ENCODE data around the gene HOXC6.

The HOXC6 gene

DNA sequence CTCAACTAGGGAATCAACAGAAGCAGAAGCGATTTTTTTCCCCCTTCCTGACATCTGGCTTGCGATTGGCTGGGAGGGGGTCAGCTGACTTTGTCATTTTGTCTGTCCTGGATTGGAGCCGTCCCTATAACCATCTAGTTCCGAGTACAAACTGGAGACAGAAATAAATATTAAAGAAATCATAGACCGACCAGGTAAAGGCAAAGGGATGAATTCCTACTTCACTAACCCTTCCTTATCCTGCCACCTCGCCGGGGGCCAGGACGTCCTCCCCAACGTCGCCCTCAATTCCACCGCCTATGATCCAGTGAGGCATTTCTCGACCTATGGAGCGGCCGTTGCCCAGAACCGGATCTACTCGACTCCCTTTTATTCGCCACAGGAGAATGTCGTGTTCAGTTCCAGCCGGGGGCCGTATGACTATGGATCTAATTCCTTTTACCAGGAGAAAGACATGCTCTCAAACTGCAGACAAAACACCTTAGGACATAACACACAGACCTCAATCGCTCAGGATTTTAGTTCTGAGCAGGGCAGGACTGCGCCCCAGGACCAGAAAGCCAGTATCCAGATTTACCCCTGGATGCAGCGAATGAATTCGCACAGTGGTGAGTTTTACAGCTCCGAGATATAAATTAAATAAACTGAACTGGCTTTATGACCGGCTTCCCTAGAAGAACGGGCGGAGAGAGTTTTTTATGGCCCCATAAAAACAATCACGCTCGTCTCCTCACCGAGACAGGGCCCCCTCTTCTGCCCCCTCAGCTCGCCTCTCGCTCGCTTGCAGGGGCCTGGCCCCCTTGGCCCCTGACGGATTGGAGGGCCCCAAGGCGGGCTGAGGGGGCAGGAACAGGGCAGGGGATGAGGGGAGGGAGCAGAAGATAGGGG is at the start of gene HOXC6:
TSS of gene HOXC6 (plus strand) at position 127 of the 888 bp plus-strand sequence. CDS start at position 209, 82 bp downstream.
- in situ Hi-C loops (cut with MboI; ENCODE audit: low sequenced_read_pairs), result loop anchor here (10.0 kb wide), 1 partner anchor 176 kb away; no protein-coding TSS in a partner anchor

DNA sequence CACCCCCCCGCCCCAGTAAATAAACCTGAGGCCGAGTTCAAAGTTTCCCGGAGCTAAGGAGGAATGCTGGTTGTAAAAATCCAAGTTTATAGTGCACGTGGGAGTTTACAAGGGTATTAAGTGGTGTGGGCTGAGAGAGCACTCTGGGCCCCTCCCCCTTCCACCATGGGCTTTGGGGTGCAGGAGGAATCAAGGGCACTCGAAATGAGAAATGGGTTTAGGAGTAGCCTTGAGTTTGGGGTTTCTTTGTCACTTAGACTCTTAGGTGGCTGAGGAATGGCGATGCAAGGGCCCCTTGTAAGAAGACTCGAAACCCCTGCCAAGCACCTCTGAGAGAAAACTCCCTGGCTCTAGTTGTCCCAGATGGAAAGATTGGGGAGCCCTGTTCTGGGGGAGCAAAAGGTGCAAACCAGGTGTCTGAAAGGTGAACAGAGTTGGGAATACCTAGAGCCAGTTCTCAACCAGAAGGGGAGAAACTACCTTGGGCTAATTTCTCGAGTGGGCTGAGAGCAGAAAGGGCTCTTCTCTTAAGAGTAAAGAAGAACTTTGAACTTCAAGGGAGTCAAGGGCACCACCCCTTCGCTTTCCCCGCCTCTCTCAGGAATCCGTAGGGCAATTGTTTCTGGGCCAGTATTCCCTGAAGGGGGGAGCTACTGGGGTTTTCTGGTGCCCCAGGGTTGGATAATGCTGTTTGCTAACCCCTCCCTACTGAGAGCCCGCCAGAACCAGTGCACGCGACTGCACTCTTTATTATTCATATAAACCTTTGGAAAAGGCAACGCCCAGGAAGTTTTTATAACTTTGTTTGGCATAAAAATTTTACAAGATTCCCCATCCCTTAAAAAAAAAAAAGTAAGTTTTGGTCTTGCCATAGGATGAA is 49.5 kb upstream of the HOXC6 start:
- in situ Hi-C loops (cut with MboI; ENCODE audit: low sequenced_read_pairs), result loop anchor here (25.0 kb wide), 1 partner anchor 409 kb away; the partner anchor contains the start of gene ZNF385A

DNA sequence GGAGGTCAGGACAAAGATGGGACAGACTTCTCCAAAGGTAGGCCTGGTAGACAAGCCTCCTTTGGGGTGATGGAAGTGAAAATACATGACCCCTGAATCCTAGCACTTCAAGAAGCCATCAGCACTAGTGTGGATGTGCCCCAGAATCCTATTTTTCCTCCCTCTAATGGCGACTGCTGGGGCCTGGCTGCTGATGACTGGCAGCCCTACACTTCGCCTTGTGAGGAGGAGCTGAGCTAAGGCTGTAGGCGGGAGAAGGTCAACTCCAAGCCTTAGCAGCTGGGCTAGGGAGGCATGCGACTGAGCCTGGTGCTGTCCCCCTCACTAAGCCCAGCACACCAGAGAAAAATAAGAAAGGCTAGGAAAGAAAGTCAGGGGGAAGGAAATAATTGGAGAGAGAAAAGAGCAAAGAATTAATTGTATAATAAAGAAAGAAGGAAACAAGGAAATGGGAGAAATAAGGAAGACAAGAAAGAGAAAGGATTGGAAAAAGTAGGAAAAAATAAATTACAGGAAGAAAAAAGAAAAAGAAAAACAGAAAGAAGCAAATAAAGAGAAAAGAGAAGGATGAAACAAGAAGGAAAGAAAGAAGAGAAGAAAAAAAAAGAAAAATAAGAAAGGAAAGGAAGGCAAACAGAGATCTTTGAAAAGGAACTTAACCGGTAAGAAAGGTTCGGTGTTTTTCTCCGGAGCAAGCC is 48.0 kb upstream of the HOXC6 start:
- in situ Hi-C loops (cut with MboI; ENCODE audit: low sequenced_read_pairs), result loop anchor here (25.0 kb wide), 1 partner anchor 407 kb away; the partner anchor contains the start of gene ZNF385A

DNA sequence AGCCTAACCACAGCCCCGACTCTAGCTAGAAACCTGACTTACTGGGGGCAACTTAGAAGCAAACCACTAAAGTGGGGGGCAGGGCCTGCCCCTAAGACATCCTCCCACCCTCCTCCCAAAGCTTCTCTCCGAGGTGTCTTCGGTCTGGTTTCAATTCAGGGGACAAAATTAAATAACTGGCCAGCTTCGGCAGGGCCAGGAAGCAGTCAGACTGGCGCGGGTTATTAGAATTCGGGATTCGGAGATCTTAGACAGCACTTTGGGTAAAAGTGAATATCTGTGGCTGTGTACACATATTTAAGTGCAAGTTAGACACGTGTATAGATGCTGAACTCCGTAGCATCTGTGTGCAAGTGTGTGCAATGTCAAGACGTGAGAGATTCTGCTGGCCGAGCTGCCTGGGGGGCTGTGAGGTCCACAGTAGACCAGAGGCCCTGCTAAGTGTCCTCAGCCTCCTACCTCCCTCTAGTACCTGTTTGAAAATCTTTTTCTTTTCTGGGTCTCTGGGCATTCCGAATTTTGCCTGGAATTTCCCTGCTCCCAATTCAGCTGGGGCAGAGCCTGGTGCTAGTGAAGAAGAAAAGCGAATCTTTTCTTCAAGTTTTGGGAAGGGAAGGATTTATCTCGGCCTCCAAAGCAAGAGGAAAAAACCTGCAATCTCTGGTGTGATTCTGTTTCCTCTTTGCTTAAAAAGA is 47.3 kb upstream of the HOXC6 start:
- in situ Hi-C loops (cut with MboI; ENCODE audit: low sequenced_read_pairs), result loop anchor here (25.0 kb wide), 1 partner anchor 406 kb away; the partner anchor contains the start of gene ZNF385A

GRCh38 chr12:53981634-53982565 is 46.3 kb upstream of the HOXC6 start:
- in situ Hi-C loops (cut with MboI; ENCODE audit: low sequenced_read_pairs), result loop anchor here (25.0 kb wide), 1 partner anchor 405 kb away; the partner anchor contains the start of gene ZNF385A

- in situ Hi-C loops (cut with MboI; ENCODE audit: low sequenced_read_pairs), result loop anchor here (25.0 kb wide), 1 partner anchor 404 kb away; the partner anchor contains the start of gene ZNF385A
These were observed 45.3 kb upstream of the HOXC6 start for GRCh38 chr12:53982648-53983567.

DNA sequence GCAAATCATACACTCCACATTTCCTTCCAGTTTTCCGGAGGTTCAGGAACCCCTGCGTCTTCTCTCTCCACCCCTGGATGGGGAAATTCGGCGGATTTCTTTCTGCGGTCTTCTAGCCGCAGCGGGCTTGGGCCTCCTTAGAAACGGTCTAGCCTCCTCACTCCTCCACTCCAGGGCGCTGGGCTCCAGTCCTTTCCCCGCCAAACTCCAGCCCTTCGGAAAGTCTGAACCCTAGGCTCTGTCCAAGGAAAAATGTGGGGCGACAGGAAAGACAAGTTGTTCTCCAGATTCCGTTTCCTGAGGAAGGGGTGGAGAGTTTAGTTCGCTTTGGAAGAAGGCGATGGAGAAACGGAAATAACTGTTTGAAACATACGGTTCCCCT is 44.7 kb upstream of the HOXC6 start:
- in situ Hi-C loops (cut with MboI; ENCODE audit: low sequenced_read_pairs), result loop anchor here (25.0 kb wide), 1 partner anchor 404 kb away; the partner anchor contains the start of gene ZNF385A

DNA sequence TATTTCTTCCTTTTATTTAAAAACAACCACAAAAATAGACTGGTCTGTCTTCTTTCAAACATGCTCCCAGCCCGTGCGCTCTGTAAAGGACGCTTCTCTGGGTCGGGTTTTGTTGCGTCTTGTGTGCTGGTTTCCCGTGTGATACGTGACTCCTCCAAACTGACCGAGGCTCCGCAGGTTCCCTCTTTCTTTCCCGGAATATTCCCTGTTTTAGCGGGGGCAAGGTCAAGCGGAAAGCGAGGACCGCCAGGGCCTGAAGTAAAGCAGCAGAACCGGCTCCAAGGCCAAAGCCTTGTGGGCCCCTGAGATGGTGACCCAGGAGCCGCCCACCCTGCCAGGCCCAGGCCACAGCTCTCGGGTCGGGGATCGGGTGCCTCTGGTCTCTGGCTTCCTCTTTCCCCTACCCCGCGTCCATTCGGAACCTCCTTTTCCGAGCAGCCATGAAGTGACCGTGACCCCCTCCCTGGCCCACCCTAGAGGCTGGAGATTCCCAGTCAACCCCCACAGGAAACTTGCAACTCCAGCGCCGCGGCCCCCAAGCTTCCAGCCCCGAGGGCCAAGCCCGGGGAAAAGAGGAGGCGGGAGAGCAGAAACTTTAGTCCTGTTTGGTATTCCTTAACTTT is 44.2 kb upstream of the HOXC6 start:
- in situ Hi-C loops (cut with MboI; ENCODE audit: low sequenced_read_pairs), result loop anchor here (25.0 kb wide), 1 partner anchor 403 kb away; the partner anchor contains the start of gene ZNF385A

GRCh38 chr12:53984901-53985691 is 43.1 kb upstream of the HOXC6 start, which contains the start of gene HOXC10:
HOXC10 (plus strand) TSS chr12:53985146; CDS start chr12:53985260, 114 bp downstream.
- in situ Hi-C loops (cut with MboI; ENCODE audit: low sequenced_read_pairs), result loop anchor here (25.0 kb wide), 1 partner anchor 402 kb away; the partner anchor contains the start of gene ZNF385A

DNA sequence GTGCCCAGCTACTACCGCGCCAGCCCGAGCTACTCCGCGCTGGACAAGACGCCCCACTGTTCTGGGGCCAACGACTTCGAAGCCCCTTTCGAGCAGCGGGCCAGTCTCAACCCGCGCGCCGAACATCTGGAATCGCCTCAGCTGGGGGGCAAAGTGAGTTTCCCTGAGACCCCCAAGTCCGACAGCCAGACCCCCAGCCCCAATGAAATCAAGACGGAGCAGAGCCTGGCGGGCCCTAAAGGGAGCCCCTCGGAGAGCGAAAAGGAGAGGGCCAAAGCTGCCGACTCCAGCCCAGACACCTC is 42.6 kb upstream of the HOXC6 start:
- in situ Hi-C loops (cut with MboI; ENCODE audit: low sequenced_read_pairs), result loop anchor here (25.0 kb wide), 1 partner anchor 402 kb away; the partner anchor contains the start of gene ZNF385A

GRCh38 chr12:53985994-53986685 is 42.1 kb upstream of the HOXC6 start:
- in situ Hi-C loops (cut with MboI; ENCODE audit: low sequenced_read_pairs), result loop anchor here (25.0 kb wide), 1 partner anchor 401 kb away; the partner anchor contains the start of gene ZNF385A

GRCh38 chr12:53986686-53987483 is 41.4 kb upstream of the HOXC6 start:
- in situ Hi-C loops (cut with MboI; ENCODE audit: low sequenced_read_pairs), result loop anchor here (25.0 kb wide), 1 partner anchor 400 kb away; the partner anchor contains the start of gene ZNF385A

DNA sequence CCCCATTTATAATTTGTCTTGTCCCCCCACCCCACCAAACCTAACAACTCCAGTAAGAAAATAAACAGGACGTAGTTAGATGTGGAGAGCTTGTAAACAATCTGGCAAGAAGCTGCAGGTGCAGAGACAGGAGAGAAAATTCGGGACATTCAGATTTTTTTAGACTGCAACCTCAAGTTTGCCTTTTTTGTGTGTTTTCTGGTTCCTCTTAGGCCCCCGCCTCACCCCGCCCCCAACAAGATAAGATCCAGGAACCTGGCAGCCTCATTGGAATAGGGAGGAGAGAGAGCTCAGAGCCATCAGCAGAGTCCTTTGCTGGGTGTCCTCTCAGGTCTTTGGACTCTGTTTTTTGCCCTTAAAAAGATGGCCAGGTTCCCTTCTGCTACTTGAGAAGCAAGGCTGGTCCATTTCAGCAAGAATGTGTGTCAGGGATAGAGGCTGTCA is 40.4 kb upstream of the HOXC6 start:
- in situ Hi-C loops (cut with MboI; ENCODE audit: low sequenced_read_pairs), result loop anchor here (25.0 kb wide), 1 partner anchor 399 kb away; the partner anchor contains the start of gene ZNF385A

DNA sequence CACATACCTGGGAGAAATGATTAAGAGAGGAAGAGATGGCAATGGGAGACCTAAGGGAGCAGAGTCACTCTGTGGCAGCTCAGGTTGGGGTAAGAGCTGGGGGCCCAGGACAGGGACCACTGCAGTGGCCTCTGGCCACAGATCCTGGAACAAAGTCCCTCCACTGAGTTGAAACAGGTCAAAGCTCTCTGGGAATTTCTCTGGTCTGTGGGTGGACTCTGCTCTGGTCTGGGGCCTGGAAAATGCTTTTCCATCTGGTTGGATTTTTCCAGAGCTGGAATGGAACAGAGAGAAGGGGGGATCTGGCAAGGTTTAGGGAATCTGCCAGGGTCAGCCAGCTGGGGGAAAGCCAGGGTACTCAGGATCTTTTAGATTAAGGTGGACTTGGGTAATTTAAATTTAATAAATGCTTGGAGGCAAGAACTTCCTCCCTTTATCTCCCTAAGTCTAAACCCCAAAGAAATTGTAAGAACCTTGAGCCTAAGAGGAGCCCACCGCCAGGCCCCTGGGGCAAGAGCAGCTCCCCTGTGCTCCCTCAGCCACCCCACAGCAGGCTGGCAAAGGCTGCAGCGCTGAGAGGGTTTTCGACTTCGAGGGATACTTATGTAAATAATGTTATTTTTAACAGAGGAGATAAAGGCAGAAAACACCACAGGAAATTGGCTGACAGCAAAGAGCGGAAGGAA is 39.6 kb upstream of the HOXC6 start:
- in situ Hi-C loops (cut with MboI; ENCODE audit: low sequenced_read_pairs), result loop anchor here (25.0 kb wide), 1 partner anchor 399 kb away; the partner anchor contains the start of gene ZNF385A

All from HL-60/S4 treated with retinoic acid at 250 ng/mL for 4 days and 3 days (cell line).